OCI-LY7 (cell line): Measurements from ENCODE around the gene REC8. TPM values are rescaled to one million over a fixed set of nuclear protein-coding genes. Genes with fewer than 3 reads are reported as not detected.

Source experiments
- BruUV-seq: library from RNA; stranded (reverse); fragments of 400-500 nt; replicated peaks from 2 replicates; lab custom pipeline; 2021; lab: Mats Ljungman, UMichigan
- CTCF ChIA-PET: fragments of 300-600 bp; sonication (Branson Sonifier 250); formaldehyde crosslinking; loops from one replicate; lab custom pipeline; 2022; ENCODE audit warnings: antibody characterized with exemption; ENCODE audit not compliant: unreplicated experiment; lab: Charles Lee
- POLR2A ChIA-PET: fragments of 300-600 bp; sonication (Branson Sonifier 250); formaldehyde crosslinking; loops from one replicate; lab custom pipeline; 2022; ENCODE audit warnings: antibody characterized with exemption; lab: Charles Lee
- DNase-seq: peaks from one replicate; pipeline ENCODE4 v3.0.0-alpha.2; 2015; ENCODE audit warnings: low spot score
- H2AFZ ChIP-seq: fragments of 200-600 bp; sonication (generic), shearing (Covaris generic); 2 replicates; pipeline ENCODE4 v1.6.1; 2014; ENCODE audit warnings: mild to moderate bottlenecking, antibody characterized with exemption, low read length, moderate library complexity
- H3K27ac ChIP-seq: fragments of 200-600 bp; sonication (generic); 2 replicates; pipeline ENCODE4 v1.5.1; 2014; ENCODE audit warnings: mixed run types, low read depth, mild to moderate bottlenecking, moderate library complexity, low read length, inconsistent platforms; ENCODE audit not compliant: poor library complexity, severe bottlenecking
- H3K36me3 ChIP-seq: fragments of 200-600 bp; sonication (generic); 2 replicates; pipeline ENCODE4 v1.6.1; 2014; ENCODE audit warnings: mild to moderate bottlenecking, antibody characterized with exemption, low read length, moderate library complexity, mixed read lengths; ENCODE audit not compliant: insufficient read depth
- H3K4me1 ChIP-seq: fragments of 200-600 bp; sonication (generic); 2 replicates; pipeline ENCODE4 v1.5.1; 2014; ENCODE audit warnings: mild to moderate bottlenecking, low read length; ENCODE audit not compliant: insufficient read depth, poor library complexity, severe bottlenecking
- H3K4me2 ChIP-seq: fragments of 200-600 bp; sonication (generic); 2 replicates; pipeline ENCODE4 v1.6.1; 2014; ENCODE audit warnings: mild to moderate bottlenecking, low read length
- H3K4me3 ChIP-seq: fragments of 200-600 bp; sonication (generic); 2 replicates; pipeline ENCODE4 v1.5.1; 2014; ENCODE audit warnings: mild to moderate bottlenecking, low read depth, low read length; ENCODE audit not compliant: poor library complexity, severe bottlenecking
- H3K79me2 ChIP-seq: fragments of 200-600 bp; sonication (generic); 2 replicates; pipeline ENCODE4 v1.6.1; 2016; ENCODE audit warnings: low read depth, mild to moderate bottlenecking, low read length, moderate library complexity, mixed read lengths; ENCODE audit not compliant: insufficient read depth
- H3K9me2 ChIP-seq: fragments of 200-600 bp; sonication (generic); 2 replicates; pipeline ENCODE4 v1.6.1; 2016; ENCODE audit warnings: mild to moderate bottlenecking, low read length, mixed read lengths; ENCODE audit not compliant: insufficient read depth
- H3K9me3 ChIP-seq: fragments of 200-600 bp; sonication (generic); 2 replicates; pipeline ENCODE4 v1.6.1; 2014; ENCODE audit warnings: mild to moderate bottlenecking, mixed run types, low read length, mixed read lengths
- H4K20me1 ChIP-seq: fragments of 200-600 bp; sonication (generic); 2 replicates; pipeline ENCODE4 v1.6.1; 2014; ENCODE audit warnings: mild to moderate bottlenecking, antibody characterized with exemption, low read length, moderate library complexity, mixed read lengths; ENCODE audit not compliant: insufficient read depth
- CTCF ChIP-seq: fragments of 200-600 bp; sonication (generic); conservative IDR thresholded peaks from 2 replicates; pipeline ENCODE4 v1.5.1; 2014; ENCODE audit warnings: mild to moderate bottlenecking, antibody characterized with exemption, low read length, moderate library complexity, mixed read lengths
- EZH2phosphoT487 ChIP-seq: fragments of 200-600 bp; sonication (generic); IDR thresholded peaks from 2 replicates; pipeline ENCODE4 v1.6.1; 2018; ENCODE audit warnings: low read depth, borderline replicate concordance, mild to moderate bottlenecking, mixed run types, antibody characterized with exemption, low read length, moderate library complexity, mixed read lengths
- intact Hi-C: fragments of 100-400 bp; cut with micrococcal nuclease; formaldehyde crosslinking; loops from one replicate; pipeline ENCODE4 v1.10.0; 2022; ENCODE audit not compliant: unreplicated experiment
- total RNA-seq, 2 experiments: library from RNA; depleted of rRNA in 1 of 2; stranded (reverse); fragments of >200 nt in 1 of 2; shearing (Covaris generic) in 1 of 2; gene quantifications; 2 replicates each; pipeline ENCODE4 v1.2.3, GENCODE V29; 2014 to 2022

Gene REC8
- total RNA-seq, 2 experiments from 2014 or later: 9.8 to 14.2 TPM

- no TSS peak for BruUV-seq
- Histone ChIP-seq H2AFZ (peak within 1 kb of the TSS; percentile 76; the same call in 1 of the 2 replicates), H3K79me2 (peaks cover 19% of the 10 kb centered on the region; the same call in 1 of the 2 replicates), H3K36me3 (peaks cover 57% of the 10 kb centered on the region), H4K20me1 (no peaks in the 10 kb centered on the region), H3K4me1 (peaks cover 20% of the 10 kb centered on the region), H3K4me3 (peak within 1 kb of the TSS; percentile 94), H3K9me2 (no peaks in the 10 kb centered on the region), H3K9me3 (no peaks in the 10 kb centered on the region), H3K4me2 (peak within 1 kb of the TSS; percentile 96), H3K27ac (peak within 1 kb of the TSS; percentile 82)
- TF ChIP-seq CTCF (no peak), EZH2phosphoT487 (no peak)
- DNase-seq: peak; percentile 99
- CTCF ChIA-PET: interaction anchor here (1.1 to 1.3 kb wide), 2 partner anchors 14 to 95 kb away, joined by 3 to 4 read pairs; partner anchors contain the start of genes IRF9 and TINF2
- POLR2A ChIA-PET: interaction anchor here (0.5 to 3.9 kb wide), 14 partner anchors 9 to 124 kb away, joined by 3 to 32 read pairs (median 5); partner anchors contain the start of genes CHMP4A, DCAF11, IPO4 and IRF9
- intact Hi-C loops: loop anchor here (1.0 to 10.0 kb wide), 5 partner anchors 14 to 842 kb away; partner anchors contain the start of genes BCL2L2, CHMP4A, IRF9 and PCK2
These were observed 24.7 kb upstream of the REC8 start, which contains the start of gene RNF31 for GRCh38 chr14:24146978-24147760. Gene RNF31, plus strand, starts transcription at chr14:24147498. Its CDS starts 201 bp downstream, at chr14:24147699.

GRCh38 chr14:24147761-24148428 is 24.0 kb upstream of the REC8 start:
- Histone ChIP-seq H3K9me3 (no peaks in the 10 kb centered on the region), H3K27ac (peak overlapping the region; percentile 82), H3K79me2 (peaks cover 19% of the 10 kb centered on the region; the same call in 1 of the 2 replicates), H3K9me2 (no peaks in the 10 kb centered on the region), H2AFZ (peak overlapping the region; percentile 47; the same call in 1 of the 2 replicates), H4K20me1 (no peaks in the 10 kb centered on the region), H3K4me2 (peak overlapping the region; percentile 91), H3K4me1 (peaks cover 17% of the 10 kb centered on the region), H3K4me3 (peak overlapping the region; percentile 94), H3K36me3 (peaks cover 60% of the 10 kb centered on the region)
- ChIA-PET CTCF (interaction anchor here (1.1 kb wide), 1 partner anchor 13 kb away, joined by 4 read pairs; the partner anchor contains the start of gene IRF9), POLR2A (interaction anchor here (0.7 to 3.9 kb wide), 6 partner anchors 12 to 53 kb away, joined by 3 to 32 read pairs (median 18); partner anchors contain the start of genes DCAF11, IRF9, NRL and PCK2)
- BruUV-seq: TSS peak; percentile 70
- DNase-seq: no peak
- intact Hi-C loops: loop anchor here (1.0 to 10.0 kb wide), 4 partner anchors 13 to 843 kb away; partner anchors contain the start of genes BCL2L2, CHMP4A, IRF9 and PPP1R3E
- TF ChIP-seq CTCF: no peak
- no peak for TF ChIP-seq EZH2phosphoT487
